ENCODE measurements around the gene COMT.

COMT gene

DNA sequence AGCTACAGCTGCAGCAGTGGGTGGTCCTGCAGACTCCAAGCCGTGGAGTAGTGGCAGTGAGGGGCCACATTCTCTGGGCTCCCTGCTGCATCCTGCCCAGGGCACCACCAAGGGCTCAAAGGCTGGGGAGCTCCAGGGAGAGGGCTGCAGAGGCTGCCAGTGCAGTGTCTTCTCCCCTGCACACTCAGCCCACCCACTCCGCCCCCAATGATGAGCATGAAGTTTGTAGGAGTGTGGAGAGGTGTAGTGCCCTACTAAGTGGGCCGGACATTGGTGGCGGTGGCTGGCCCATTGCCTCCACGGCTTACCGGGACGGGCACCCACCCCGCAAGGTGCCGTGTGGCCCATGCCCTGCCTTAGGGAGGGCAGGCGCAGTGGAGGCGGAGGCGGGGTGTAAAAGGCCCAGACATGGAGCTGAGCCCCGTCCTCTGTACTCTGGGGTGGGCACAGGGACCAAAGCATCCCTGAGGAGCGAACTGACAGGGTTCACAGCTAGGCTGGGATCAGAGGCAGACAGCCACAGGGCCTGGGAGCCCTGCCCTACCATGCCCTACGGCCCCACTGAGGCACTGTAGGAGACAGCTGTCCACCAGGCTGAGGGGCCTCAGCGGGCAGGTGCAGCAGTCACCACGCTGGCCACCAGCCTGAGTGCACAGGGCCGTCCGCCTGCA, 56.1 kb downstream of the COMT start:
- no peaks in the 10 kb centered on the region for H3F3A ChIP-seq (ENCODE audit: low read depth)
- H3K9me3 ChIP-seq (ENCODE audit: insufficient read depth, low read depth, low read length): no peaks in the 10 kb centered on the region
- no peaks in the 10 kb centered on the region for H3K9me2 ChIP-seq (replicated peaks; ENCODE audit: low read depth, low read length)
- H3K4me1 ChIP-seq (ENCODE audit: insufficient read depth, low read length, poor library complexity, severe bottlenecking): peaks cover 5% of the 10 kb centered on the region
- no peaks in the 10 kb centered on the region for H4K20me1 ChIP-seq (ENCODE audit: insufficient read depth, low read length, poor library complexity, severe bottlenecking)
- H3K4me3 ChIP-seq (ENCODE audit: low read length, poor library complexity, severe bottlenecking): no peak overlapping the region
- H3K4me2 ChIP-seq (ENCODE audit: low read depth, low read length, poor library complexity, severe bottlenecking): no peak overlapping the region
- TF ChIP-seq, protein P1, sequence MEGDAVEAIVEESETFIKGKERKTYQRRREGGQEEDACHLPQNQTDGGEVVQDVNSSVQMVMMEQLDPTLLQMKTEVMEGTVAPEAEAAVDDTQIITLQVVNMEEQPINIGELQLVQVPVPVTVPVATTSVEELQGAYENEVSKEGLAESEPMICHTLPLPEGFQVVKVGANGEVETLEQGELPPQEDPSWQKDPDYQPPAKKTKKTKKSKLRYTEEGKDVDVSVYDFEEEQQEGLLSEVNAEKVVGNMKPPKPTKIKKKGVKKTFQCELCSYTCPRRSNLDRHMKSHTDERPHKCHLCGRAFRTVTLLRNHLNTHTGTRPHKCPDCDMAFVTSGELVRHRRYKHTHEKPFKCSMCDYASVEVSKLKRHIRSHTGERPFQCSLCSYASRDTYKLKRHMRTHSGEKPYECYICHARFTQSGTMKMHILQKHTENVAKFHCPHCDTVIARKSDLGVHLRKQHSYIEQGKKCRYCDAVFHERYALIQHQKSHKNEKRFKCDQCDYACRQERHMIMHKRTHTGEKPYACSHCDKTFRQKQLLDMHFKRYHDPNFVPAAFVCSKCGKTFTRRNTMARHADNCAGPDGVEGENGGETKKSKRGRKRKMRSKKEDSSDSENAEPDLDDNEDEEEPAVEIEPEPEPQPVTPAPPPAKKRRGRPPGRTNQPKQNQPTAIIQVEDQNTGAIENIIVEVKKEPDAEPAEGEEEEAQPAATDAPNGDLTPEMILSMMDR (conservative IDR thresholded peaks at IDR 0.05; ENCODE audit: low read length): no peak
- TF ChIP-seq EZH2phosphoT487 (IDR thresholded peaks at IDR 0.05; ENCODE audit: borderline replicate concordance): no peak
- no peaks in the 10 kb centered on the region for H3K36me3 ChIP-seq (ENCODE audit: insufficient read depth, low read length)
- H3K27me3 ChIP-seq (ENCODE audit: insufficient read depth, low read length, poor library complexity, severe bottlenecking): no peaks in the 10 kb centered on the region
- no peak overlapping the region for H2AFZ ChIP-seq (ENCODE audit: low read length)
- H3K79me2 ChIP-seq (ENCODE audit: insufficient read depth, low read length): no peaks in the 10 kb centered on the region
- H3K9ac ChIP-seq (ENCODE audit: low read depth, low read length, poor library complexity, severe bottlenecking): no peak overlapping the region

DNA sequence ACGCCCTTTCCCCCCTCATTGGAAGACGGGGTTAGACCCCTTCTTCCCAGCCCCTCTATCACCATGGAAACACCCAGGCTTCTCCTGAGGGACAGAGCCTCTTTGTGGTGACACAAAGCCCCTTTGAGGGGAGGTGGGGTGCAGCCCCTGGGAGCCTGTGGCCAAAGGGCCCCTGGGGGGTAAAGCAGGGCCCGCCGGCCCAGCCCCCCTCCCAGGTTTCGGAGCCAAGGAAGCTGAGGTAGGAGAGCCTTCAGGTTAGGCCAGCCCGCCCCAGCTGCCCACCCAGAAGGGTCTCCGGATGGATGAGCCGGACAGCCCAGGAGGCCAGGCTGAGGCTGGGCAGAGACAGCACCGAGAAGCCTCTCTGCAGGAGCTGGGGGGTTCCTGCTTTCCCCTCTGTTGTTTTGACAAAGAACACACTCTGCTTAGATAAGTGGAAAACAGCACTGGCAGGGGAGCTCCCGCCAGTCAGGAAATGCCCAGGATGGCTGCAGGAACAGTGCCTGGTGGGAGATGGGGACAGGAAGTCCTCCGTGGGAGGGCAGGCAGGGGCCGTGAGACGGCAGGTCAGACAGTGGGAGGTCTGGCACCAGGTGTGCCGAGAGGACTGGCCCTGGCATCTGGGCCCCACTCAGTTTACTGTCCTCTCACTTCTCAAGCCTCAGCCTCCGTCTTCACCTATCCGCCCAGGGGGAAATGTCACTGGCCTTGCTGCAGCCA, 56.8 kb downstream of the COMT start:
- Histone ChIP-seq H2AFZ (ENCODE audit: low read length) (no peak overlapping the region), H3K4me2 (ENCODE audit: low read depth, low read length, poor library complexity, severe bottlenecking) (no peak overlapping the region), H3K9ac (ENCODE audit: low read depth, low read length, poor library complexity, severe bottlenecking) (no peak overlapping the region), H3K4me3 (ENCODE audit: low read length, poor library complexity, severe bottlenecking) (no peak overlapping the region), H3K9me2 (replicated peaks; ENCODE audit: low read depth, low read length) (no peaks in the 10 kb centered on the region), H3K4me1 (ENCODE audit: insufficient read depth, low read length, poor library complexity, severe bottlenecking) (peaks cover 5% of the 10 kb centered on the region), H3K27me3 (ENCODE audit: insufficient read depth, low read length, poor library complexity, severe bottlenecking) (no peaks in the 10 kb centered on the region), H4K20me1 (ENCODE audit: insufficient read depth, low read length, poor library complexity, severe bottlenecking) (no peaks in the 10 kb centered on the region), H3K36me3 (ENCODE audit: insufficient read depth, low read length) (no peaks in the 10 kb centered on the region), H3K79me2 (ENCODE audit: insufficient read depth, low read length) (no peaks in the 10 kb centered on the region), H3K9me3 (ENCODE audit: insufficient read depth, low read depth, low read length) (peaks cover 2% of the 10 kb centered on the region; the same call in 1 of the 2 replicates), H3F3A (ENCODE audit: low read depth) (no peaks in the 10 kb centered on the region)
- no peak for TF ChIP-seq EZH2phosphoT487 (IDR thresholded peaks at IDR 0.05; ENCODE audit: borderline replicate concordance)
- TF ChIP-seq, protein P1 (conservative IDR thresholded peaks at IDR 0.05; ENCODE audit: low read length): no peak

DNA sequence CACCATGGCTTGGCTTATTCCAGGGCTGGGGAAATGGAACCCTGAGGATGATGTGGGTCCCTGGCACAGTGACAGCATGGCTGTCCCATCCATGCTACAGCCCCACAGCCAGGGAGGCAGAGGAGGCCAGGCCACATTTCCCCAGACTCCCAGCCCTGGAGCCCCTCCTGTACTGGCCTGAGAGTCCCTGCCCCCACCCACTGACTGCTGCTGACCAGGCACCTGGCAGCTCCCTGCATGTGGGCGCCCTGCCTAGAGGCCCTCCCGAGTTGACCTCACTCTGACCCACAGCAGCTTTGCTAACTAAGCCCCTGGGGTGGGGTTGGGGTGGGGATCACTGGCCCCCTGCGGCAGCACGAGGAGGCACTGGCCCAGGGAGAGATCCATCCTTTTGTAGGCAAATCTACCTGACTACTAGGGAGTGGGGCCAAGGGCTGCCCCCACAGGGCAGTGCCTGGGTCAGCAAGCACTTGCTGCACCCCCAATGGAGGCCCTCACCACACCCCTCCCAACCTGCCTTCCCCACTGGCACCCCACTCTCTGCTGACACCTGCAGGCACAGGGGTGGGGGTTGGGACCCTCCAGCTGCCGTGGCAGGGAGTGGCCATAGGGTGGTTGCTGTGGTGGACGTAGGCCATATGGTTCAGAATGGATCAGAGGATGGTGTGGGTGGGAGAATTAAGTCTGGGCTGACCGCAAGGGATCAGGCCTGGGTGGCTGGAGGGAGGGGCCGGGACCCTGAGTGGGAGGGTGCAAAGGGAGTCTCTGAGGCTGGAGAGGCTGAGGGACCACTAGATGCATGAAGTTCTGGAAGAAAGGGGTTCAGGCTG, 57.6 kb downstream of the COMT start:
- Histone ChIP-seq H3K27me3 (ENCODE audit: insufficient read depth, low read length, poor library complexity, severe bottlenecking) (no peaks in the 10 kb centered on the region), H3K79me2 (ENCODE audit: insufficient read depth, low read length) (no peaks in the 10 kb centered on the region), H3K36me3 (ENCODE audit: insufficient read depth, low read length) (no peaks in the 10 kb centered on the region), H3K4me3 (ENCODE audit: low read length, poor library complexity, severe bottlenecking) (no peak overlapping the region), H3F3A (ENCODE audit: low read depth) (no peaks in the 10 kb centered on the region), H4K20me1 (ENCODE audit: insufficient read depth, low read length, poor library complexity, severe bottlenecking) (no peaks in the 10 kb centered on the region), H3K4me1 (ENCODE audit: insufficient read depth, low read length, poor library complexity, severe bottlenecking) (peaks cover 5% of the 10 kb centered on the region), H2AFZ (ENCODE audit: low read length) (no peak overlapping the region), H3K9me2 (replicated peaks; ENCODE audit: low read depth, low read length) (no peaks in the 10 kb centered on the region), H3K9me3 (ENCODE audit: insufficient read depth, low read depth, low read length) (peaks cover 4% of the 10 kb centered on the region; the same call in 1 of the 2 replicates), H3K4me2 (ENCODE audit: low read depth, low read length, poor library complexity, severe bottlenecking) (no peak overlapping the region), H3K9ac (ENCODE audit: low read depth, low read length, poor library complexity, severe bottlenecking) (no peak overlapping the region)
- no peak for TF ChIP-seq EZH2phosphoT487 (IDR thresholded peaks at IDR 0.05; ENCODE audit: borderline replicate concordance)
- TF ChIP-seq, protein P1 (conservative IDR thresholded peaks at IDR 0.05; ENCODE audit: low read length): no peak

Measured in Loucy (cell line).